Hindlimb muscle (tissue), 1 donor: ENCODE measurements around the gene DPF1. TPM values are rescaled to one million over a fixed set of nuclear protein-coding genes. Genes with fewer than 3 reads are reported as not detected.
A peak's percentile ranks its signal among the peaks of the same experiment; 100 is the strongest.

Source experiments
- DNase-seq: peaks from one replicate; pipeline ENCODE4 v3.0.0-alpha.2; 2013
- polyA plus RNA-seq: library from polyadenylated mRNA; unstranded; fragments of 120-200 nt; gene quantifications from one replicate; pipeline ENCODE4 v1.2.1, GENCODE V29; 2013; ENCODE audit not compliant: insufficient read length

The DPF1 gene
- polyA plus RNA-seq, 1 donor = 2.4 TPM

GRCh38 chr19:38218204-38218603 is 5.8 kb downstream of the DPF1 start:
- DNase-seq = no peak

- no peak for DNase-seq
Measured at GRCh38 chr19:38216785-38217641, 7.0 kb downstream of the DPF1 start.

- DNase-seq = no peak
Measured at GRCh38 chr19:38213911-38214625, 10.0 kb downstream of the DPF1 start.

- DNase-seq = no peak
Measured at GRCh38 chr19:38213469-38213868, 10.6 kb downstream of the DPF1 start.

- DNase-seq = no peak
Measured at GRCh38 chr19:38211766-38212165, 12.3 kb downstream of the DPF1 start.

DNA sequence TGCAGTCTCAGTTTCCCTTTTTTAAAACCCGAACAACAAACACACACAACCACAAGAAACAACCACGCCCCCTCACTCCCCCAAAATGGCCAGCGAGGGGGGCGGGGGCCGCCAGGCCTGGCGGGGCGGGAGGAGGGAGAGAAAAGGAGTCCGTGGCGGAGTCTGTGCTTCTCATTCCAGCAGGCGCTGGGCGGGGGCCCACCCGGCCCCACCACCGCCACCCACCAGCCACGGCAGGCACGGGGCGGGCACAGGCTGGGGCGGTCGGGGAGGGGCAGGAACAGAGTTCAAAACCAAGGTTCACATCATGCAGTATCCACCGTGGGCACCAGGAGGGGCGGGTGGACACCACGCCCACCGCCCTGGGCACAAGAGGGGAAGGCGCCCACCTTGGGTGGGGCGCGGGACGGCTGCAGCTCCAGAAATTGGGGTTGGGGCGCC is 12.9 kb downstream of the DPF1 start:
- peak; percentile 67 for DNase-seq

GRCh38 chr19:38210458-38210987 is 13.5 kb downstream of the DPF1 start:
- peak; percentile 93 for DNase-seq

GRCh38 chr19:38209671-38210457 is 14.2 kb downstream of the DPF1 start:
- peak; percentile 94 for DNase-seq

DNA sequence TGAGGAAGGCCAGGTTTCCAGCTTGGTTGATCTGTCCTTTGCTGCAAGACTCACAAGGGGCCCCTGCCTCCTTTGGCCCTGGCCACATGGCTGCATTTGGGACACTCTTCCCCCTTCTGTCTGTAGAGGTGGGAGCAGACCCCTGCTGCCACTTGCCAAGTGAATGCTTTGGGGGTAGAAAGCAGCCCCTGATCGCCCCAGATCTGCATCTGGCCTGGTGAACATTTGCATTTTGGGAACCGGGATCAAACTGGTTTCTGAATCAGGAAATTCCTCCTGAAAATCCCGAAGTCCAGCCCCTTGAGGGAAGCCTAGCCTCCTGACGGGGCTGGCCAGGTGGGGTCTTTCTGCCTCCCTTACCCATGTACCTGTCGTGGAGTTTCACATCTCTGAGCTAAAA is 14.9 kb downstream of the DPF1 start:
- no peak for DNase-seq

DNA sequence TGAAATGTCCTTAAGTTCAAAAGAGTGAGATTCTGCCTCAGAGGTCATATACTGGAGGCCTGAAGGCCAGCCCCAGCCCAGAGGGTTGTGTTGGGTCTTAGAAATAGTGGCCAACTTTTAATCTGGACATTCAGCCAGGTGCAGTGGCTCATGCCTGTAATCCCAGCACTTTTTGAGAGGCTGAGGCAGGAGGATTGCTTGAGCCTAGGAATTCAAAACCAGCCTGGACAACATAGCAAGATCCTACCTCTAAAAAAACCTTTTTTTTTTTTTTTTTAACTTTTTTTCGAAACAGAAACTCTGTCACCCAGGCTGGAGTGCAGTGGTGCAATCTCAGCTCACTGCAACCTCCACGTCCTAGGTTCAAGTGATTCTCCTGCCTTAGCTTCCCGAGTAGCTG is 15.5 kb downstream of the DPF1 start:
- no peak for DNase-seq

- no peak for DNase-seq
Measured at GRCh38 chr19:38207543-38207942, 16.5 kb downstream of the DPF1 start.

GRCh38 chr19:38206928-38207327 is 17.1 kb downstream of the DPF1 start:
- DNase-seq = no peak

- DNase-seq = no peak
Measured at GRCh38 chr19:38206006-38206745, 17.8 kb downstream of the DPF1 start.

- no peak for DNase-seq
Measured at GRCh38 chr19:38204728-38205127, 19.3 kb downstream of the DPF1 start.

GRCh38 chr19:38204096-38204495 is 19.9 kb downstream of the DPF1 start:
- DNase-seq = no peak

GRCh38 chr19:38203197-38203596 is 20.8 kb downstream of the DPF1 start:
- DNase-seq = no peak

DNA sequence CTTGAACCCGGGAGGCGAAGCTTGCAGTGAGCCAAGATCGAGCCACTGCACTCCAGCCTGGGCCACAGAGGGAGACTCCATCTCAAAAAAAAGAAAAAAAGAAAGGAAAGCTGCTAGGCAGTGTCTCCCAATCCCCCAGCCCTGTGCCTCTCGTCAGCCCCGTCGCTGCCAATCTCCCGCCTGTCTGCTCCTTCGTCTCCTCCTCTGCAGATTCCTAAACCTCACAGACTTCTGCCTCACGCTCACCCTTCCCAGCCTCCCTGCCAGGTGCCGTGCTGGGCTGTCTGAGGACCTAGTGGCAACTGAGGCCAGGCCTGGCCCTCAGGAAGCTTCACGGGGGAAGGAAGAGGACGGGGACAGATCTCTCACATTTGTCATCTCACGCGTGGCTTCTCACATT is 21.5 kb downstream of the DPF1 start:
- DNase-seq = no peak

DNA sequence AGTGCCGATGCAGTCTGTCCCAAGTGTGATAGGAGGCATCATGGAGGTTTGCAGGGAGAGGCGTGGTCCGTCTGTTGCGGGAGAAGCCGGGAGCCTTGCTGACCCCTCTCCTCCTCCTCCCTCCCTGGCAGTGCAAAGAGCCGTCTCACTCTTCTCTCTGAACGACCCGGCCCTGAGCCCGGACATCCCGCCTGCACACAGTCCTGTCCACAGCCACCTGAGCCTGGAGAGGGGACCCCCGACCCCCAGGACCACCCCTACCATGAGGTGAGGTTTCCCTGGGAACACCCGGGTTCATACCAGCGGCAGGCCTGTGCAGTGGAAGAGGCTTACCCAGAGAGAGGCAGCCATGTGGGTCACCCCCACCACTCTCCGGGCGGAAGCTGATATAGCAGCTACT is 22.3 kb downstream of the DPF1 start:
- DNase-seq = no peak

DNA sequence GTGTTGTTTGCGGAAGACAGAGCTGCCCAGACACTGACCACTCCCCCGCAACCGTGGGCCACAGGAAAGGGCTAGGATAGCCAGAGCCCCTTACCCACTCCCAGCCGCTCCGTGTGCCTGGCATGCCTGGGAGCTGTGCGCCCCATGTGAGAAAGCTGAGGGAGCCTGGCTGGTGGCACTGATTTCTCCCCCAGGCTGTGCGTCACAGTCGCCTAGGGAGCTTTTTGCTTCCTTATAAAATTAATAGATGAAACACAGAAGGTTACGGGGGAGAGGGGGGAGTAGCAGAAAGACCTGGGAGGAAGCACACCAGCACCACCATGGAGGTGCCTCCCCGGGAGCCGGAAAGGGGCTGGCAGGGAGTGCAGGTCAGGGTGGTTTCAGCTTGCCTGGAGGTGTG is 24.7 kb downstream of the DPF1 start:
- no peak for DNase-seq

DNA sequence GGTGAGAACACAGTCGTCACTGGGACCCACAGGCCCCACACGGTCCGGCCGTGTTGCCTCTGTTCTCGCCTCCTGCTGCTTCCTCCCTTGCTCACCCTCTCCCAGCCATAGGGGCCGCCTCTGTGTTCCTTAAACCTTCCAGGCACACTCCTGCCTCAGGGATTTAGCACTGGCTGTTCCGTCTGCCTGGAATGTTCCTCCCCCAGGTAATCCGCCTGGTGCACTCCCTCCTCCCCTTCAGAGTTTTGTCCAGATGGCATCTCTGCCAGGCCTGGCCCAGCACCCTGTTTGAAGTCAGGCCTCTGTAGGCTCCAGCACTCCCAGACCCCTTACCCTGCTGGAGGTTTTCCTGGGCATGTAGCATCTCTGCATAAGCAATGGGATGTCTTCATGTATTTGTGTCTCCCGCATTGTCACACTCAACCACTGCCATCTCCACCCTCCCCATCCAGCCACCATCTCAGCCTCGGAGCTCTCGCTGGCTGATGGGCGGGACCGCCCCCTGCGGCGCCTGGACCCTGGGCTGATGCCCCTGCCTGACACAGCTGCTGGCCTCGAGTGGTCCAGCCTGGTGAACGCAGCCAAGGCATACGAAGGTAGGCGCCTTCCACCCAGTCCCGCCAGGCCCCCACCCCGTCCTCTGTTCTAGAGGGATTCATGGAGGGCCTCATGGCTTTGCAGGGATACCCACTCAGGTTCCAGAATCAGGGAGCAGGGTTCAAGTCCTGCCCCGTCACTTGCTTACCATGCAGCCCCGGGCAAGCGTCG is 25.9 kb downstream of the DPF1 start:
- no peak for DNase-seq

GRCh38 chr19:38196948-38197656 is 26.9 kb downstream of the DPF1 start:
- no peak for DNase-seq
